ENCODE results near the gene CCDC137.

The CCDC137 gene

GRCh38 chr17:81652906-81653771, 13.4 kb upstream of the CCDC137 start:
- H3K27ac ChIP-seq: no peak overlapping the region
- no peak for TF ChIP-seq CTCF (conservative IDR thresholded peaks at IDR 0.05)

DNA sequence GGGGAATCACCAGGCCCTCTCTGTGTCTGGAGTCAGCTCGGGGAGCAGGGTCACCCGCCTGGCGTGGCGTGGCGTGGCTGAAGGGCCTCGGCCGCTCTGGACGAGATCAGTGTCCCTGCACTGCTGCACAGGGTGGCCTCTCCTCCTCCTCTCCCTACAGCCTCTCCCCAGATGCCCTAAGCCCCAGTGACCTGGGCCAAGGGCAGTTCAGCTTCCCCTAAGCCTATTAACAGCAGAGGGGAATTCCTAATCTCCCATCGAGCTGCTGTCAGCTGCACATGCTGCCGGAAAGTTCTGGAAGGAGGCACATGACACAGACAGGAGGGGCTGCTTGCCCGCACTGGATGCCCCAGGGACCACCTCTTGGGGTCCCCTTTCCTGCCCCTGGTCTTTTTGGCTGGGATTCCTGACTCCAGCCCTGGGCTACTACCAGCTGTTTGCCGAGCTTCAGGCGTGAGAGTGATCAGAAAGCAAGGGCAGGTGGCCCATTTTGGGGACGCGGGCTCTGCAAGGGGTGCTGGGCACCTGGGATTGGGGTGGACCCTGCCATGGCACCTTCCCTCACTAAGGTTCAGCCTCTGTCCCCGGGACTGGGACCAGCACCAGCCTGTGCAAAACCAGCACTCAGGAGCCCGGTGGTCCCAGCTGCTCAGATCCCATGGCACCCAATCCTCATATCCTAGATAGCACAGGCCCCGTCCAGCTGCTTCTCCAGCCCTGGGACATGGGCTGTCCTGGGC, 11.0 kb upstream of the CCDC137 start:
- no peak for TF ChIP-seq CTCF (conservative IDR thresholded peaks at IDR 0.05)
- H3K27ac ChIP-seq: no peak overlapping the region

GRCh38 chr17:81656118-81656743, 10.3 kb upstream of the CCDC137 start, which contains the start of gene PDE6G:
TSS of gene PDE6G (minus strand) at chr17:81656542. CDS start at chr17:81653305, 3,237 bp downstream.
- no peak for TF ChIP-seq CTCF (conservative IDR thresholded peaks at IDR 0.05)
- no peak within 1 kb of the TSS for H3K27ac ChIP-seq

DNA sequence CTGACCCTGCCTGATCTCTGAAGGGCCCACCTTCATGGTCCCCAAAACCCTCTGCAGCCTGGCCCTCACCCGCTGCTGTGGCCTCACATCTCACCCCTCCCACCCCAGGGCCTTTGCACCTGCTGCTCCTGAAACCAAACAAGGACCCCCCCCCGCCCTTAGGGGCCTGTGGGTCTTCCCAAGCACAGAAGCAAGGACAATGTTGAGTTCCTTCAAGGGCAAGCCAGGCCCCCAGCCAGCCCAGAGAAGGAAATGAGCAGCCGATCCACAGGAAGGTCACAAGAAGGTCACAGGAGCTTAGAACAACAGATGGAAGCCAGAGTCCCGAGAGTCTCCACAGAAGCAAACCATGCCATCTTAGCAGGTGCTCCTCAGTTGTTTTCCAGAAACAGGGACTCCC, 9.7 kb upstream of the CCDC137 start:
- no peak overlapping the region for H3K27ac ChIP-seq
- no peak for TF ChIP-seq CTCF (conservative IDR thresholded peaks at IDR 0.05)

DNA sequence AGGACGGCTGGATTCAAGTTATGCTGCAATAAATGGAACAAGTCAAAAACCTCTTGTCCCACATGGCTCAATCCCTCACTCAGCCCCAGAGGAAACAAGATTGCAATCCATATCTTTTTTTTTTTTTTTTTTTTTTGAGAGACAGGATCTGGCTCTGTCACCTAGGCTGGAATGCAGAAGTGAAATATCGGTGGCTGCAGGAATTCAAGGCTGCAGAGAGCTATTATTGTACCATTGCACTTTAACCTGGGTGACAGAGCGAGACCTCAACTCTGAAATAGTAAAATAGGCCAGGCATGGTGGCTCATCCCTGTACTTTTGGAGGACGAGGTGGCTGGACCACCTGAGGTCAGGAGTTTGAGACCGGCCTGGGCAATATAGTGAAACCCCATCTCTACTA, 7.5 kb upstream of the CCDC137 start:
- no peak for TF ChIP-seq CTCF (conservative IDR thresholded peaks at IDR 0.05)
- peak overlapping the region; percentile 69 for H3K27ac ChIP-seq

GRCh38 chr17:81660441-81660840, 6.1 kb upstream of the CCDC137 start:
- TF ChIP-seq CTCF (conservative IDR thresholded peaks at IDR 0.05): no peak
- H3K27ac ChIP-seq: peak overlapping the region; percentile 69

DNA sequence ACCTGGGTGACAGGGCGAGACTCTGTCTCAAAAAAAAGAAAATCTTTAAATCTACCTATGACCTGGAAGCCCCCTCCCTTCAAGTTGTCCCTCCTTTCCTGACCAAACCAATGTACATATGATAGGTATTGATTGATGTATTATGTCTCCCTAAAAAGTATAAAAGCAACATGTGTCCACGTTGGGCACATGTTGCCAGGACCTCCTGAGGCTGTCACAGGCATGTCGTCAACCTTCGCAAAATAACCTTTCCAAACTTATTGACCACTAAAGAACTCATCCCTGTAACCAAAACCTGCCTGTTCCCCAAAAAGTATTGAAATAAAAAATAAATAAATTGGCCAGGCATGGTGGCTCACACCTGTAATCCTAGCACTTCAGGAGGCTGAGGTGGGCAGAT, 4.5 kb upstream of the CCDC137 start:
- TF ChIP-seq CTCF (conservative IDR thresholded peaks at IDR 0.05): no peak
- no peak overlapping the region for H3K27ac ChIP-seq

Data from VCaP (cell line).